Neural progenitor cell (in vitro differentiated cells): Measurements from ENCODE around the gene SLC2A13.

Experiments
- EZH2 ChIP-seq: fragments of 200-600 bp; sonication (generic); IDR thresholded peaks from 2 replicates; pipeline ENCODE4 v1.6.1; 2017; ENCODE audit warnings: antibody characterized with exemption, mild to moderate bottlenecking, moderate library complexity
- EZH2phosphoT487 ChIP-seq: fragments of 200-600 bp; sonication (generic); IDR thresholded peaks from 2 replicates; pipeline ENCODE4 v1.6.1; 2017; ENCODE audit warnings: antibody characterized with exemption
- TF ChIP-seq, protein P1 (sequence below): fragments of 200-600 bp; sonication (generic); IDR thresholded peaks from 2 replicates; pipeline ENCODE4 v1.5.1; 2017; ENCODE audit warnings: antibody characterized with exemption, mild to moderate bottlenecking

DNA sequence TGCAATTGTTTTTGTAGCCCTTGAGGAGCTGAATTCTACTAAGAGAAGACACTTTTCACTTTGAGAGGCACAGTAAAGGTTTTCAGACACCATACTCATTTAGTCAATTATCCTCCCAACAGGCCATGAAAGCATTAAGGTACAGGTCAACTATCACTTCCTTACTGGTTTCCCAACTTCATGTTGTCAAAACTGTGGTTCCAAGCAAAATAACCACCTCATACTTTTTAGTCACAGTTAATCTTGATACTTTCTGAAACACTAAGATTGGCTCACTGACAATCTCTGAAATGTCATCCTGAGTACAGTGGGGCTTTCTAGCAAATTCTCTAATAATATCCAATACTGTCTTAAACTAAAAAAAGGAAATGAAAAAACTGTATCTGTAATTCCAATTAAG lies 71.7 kb downstream of the SLC2A13 start:
- TF ChIP-seq, protein P1, sequence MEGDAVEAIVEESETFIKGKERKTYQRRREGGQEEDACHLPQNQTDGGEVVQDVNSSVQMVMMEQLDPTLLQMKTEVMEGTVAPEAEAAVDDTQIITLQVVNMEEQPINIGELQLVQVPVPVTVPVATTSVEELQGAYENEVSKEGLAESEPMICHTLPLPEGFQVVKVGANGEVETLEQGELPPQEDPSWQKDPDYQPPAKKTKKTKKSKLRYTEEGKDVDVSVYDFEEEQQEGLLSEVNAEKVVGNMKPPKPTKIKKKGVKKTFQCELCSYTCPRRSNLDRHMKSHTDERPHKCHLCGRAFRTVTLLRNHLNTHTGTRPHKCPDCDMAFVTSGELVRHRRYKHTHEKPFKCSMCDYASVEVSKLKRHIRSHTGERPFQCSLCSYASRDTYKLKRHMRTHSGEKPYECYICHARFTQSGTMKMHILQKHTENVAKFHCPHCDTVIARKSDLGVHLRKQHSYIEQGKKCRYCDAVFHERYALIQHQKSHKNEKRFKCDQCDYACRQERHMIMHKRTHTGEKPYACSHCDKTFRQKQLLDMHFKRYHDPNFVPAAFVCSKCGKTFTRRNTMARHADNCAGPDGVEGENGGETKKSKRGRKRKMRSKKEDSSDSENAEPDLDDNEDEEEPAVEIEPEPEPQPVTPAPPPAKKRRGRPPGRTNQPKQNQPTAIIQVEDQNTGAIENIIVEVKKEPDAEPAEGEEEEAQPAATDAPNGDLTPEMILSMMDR, result no peak
- TF ChIP-seq EZH2, result no peak
- no peak for TF ChIP-seq EZH2phosphoT487
